ENCODE measurements around the gene NBAS.

- TF ChIP-seq EZH2 (IDR thresholded peaks at IDR 0.05; ENCODE audit: insufficient read depth, poor library complexity, severe bottlenecking) (no peak), EZH2phosphoT487 (IDR thresholded peaks at IDR 0.05; ENCODE audit: insufficient read depth, low read depth) (no peak)
Observed at GRCh38 chr2:15560140-15560987, 770 bp downstream of the NBAS start.

Data from GM23248 (cell line).